ENCODE data around the gene CD8B. TPM values are rescaled to one million over a fixed set of nuclear protein-coding genes. Genes with fewer than 3 reads are reported as not detected.

Gene CD8B
- total and polyA plus RNA-seq, 2 of the 8 experiments (the other 6 are each of a cell fraction or from before 2014, with no cell fraction given), result 0.35 to 0.63 TPM

DNA sequence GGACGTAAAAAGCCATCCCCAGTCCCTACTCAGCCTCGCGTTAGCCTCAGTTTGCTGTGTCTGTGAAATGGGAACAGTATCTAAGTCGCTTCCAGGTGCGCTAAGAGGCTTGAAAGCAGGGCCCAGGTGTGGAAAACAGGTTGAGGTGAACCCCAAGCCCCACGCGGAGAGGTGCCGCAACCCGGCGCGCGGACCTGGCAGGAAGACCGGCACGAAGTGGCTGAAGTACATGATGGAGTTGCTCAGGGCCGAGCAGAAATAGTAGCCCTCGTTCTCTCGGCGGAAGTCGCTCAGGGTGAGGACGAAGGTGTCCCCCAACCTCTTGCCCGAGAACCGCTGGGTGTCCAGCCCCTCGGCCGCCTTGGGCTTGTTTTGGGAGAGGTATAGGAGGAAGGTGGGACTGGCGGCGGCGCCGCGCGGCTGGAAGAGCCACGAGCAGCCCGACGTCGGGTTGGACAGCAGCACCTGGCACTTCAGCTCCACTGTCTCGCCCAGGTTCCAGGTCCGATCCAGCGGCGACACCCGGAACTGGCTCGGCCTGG is 71.5 kb downstream of the CD8B start (continued):
- TF ChIP-seq, protein P1, sequence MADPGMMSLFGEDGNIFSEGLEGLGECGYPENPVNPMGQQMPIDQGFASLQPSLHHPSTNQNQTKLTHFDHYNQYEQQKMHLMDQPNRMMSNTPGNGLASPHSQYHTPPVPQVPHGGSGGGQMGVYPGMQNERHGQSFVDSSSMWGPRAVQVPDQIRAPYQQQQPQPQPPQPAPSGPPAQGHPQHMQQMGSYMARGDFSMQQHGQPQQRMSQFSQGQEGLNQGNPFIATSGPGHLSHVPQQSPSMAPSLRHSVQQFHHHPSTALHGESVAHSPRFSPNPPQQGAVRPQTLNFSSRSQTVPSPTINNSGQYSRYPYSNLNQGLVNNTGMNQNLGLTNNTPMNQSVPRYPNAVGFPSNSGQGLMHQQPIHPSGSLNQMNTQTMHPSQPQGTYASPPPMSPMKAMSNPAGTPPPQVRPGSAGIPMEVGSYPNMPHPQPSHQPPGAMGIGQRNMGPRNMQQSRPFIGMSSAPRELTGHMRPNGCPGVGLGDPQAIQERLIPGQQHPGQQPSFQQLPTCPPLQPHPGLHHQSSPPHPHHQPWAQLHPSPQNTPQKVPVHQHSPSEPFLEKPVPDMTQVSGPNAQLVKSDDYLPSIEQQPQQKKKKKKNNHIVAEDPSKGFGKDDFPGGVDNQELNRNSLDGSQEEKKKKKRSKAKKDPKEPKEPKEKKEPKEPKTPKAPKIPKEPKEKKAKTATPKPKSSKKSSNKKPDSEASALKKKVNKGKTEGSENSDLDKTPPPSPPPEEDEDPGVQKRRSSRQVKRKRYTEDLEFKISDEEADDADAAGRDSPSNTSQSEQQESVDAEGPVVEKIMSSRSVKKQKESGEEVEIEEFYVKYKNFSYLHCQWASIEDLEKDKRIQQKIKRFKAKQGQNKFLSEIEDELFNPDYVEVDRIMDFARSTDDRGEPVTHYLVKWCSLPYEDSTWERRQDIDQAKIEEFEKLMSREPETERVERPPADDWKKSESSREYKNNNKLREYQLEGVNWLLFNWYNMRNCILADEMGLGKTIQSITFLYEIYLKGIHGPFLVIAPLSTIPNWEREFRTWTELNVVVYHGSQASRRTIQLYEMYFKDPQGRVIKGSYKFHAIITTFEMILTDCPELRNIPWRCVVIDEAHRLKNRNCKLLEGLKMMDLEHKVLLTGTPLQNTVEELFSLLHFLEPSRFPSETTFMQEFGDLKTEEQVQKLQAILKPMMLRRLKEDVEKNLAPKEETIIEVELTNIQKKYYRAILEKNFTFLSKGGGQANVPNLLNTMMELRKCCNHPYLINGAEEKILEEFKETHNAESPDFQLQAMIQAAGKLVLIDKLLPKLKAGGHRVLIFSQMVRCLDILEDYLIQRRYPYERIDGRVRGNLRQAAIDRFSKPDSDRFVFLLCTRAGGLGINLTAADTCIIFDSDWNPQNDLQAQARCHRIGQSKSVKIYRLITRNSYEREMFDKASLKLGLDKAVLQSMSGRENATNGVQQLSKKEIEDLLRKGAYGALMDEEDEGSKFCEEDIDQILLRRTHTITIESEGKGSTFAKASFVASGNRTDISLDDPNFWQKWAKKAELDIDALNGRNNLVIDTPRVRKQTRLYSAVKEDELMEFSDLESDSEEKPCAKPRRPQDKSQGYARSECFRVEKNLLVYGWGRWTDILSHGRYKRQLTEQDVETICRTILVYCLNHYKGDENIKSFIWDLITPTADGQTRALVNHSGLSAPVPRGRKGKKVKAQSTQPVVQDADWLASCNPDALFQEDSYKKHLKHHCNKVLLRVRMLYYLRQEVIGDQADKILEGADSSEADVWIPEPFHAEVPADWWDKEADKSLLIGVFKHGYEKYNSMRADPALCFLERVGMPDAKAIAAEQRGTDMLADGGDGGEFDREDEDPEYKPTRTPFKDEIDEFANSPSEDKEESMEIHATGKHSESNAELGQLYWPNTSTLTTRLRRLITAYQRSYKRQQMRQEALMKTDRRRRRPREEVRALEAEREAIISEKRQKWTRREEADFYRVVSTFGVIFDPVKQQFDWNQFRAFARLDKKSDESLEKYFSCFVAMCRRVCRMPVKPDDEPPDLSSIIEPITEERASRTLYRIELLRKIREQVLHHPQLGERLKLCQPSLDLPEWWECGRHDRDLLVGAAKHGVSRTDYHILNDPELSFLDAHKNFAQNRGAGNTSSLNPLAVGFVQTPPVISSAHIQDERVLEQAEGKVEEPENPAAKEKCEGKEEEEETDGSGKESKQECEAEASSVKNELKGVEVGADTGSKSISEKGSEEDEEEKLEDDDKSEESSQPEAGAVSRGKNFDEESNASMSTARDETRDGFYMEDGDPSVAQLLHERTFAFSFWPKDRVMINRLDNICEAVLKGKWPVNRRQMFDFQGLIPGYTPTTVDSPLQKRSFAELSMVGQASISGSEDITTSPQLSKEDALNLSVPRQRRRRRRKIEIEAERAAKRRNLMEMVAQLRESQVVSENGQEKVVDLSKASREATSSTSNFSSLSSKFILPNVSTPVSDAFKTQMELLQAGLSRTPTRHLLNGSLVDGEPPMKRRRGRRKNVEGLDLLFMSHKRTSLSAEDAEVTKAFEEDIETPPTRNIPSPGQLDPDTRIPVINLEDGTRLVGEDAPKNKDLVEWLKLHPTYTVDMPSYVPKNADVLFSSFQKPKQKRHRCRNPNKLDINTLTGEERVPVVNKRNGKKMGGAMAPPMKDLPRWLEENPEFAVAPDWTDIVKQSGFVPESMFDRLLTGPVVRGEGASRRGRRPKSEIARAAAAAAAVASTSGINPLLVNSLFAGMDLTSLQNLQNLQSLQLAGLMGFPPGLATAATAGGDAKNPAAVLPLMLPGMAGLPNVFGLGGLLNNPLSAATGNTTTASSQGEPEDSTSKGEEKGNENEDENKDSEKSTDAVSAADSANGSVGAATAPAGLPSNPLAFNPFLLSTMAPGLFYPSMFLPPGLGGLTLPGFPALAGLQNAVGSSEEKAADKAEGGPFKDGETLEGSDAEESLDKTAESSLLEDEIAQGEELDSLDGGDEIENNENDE (IDR thresholded peaks at IDR 0.05; ENCODE audit: insufficient replicate concordance, low read length), result no peak
- TF ChIP-seq NANOG (IDR thresholded peaks at IDR 0.05; ENCODE audit: insufficient read depth, low read depth, low read length, poor library complexity, severe bottlenecking), result no peak
- no peak for TF ChIP-seq SIN3A (conservative IDR thresholded peaks at IDR 0.05 in 1 of 2, IDR thresholded peaks at IDR 0.05 in 1 of 2; ENCODE audit: low read depth in 1 of 2, low read length in 2 of 2)
- no peak for TF ChIP-seq CTBP2 (IDR thresholded peaks at IDR 0.05; ENCODE audit: borderline replicate concordance, insufficient read depth, insufficient read length, low read length)
- TF ChIP-seq RBBP5 (IDR thresholded peaks at IDR 0.05; ENCODE audit: borderline replicate concordance, low read depth, low read length), result no peak
- no peak for TF ChIP-seq KDM5A (IDR thresholded peaks at IDR 0.05; ENCODE audit: low read length)
- TF ChIP-seq SUZ12 (IDR thresholded peaks at IDR 0.05; ENCODE audit: low read length), result peak; percentile 76
- no peak for TF ChIP-seq CHD1 (IDR thresholded peaks at IDR 0.05; ENCODE audit: low read depth, low read length)
- no peak for TF ChIP-seq MAFK (IDR thresholded peaks at IDR 0.05; ENCODE audit: low read depth, low read length)
- no peak for TF ChIP-seq CHD2 (IDR thresholded peaks at IDR 0.05; ENCODE audit: low read length)
- TF ChIP-seq KDM4A (IDR thresholded peaks at IDR 0.05; ENCODE audit: low read depth, low read length, severe bottlenecking), result peak; percentile 25

Data from H1 (cell line).